ENCODE results near the gene RABGAP1L. TPM values are rescaled to one million over a fixed set of nuclear protein-coding genes. Genes with fewer than 3 reads are reported as not detected.

RABGAP1L gene
- total and polyA plus RNA-seq, 2 of the 8 experiments (the other 6 are each of a cell fraction or from before 2014, with no cell fraction given) = 33.3 to 156 TPM

DNA sequence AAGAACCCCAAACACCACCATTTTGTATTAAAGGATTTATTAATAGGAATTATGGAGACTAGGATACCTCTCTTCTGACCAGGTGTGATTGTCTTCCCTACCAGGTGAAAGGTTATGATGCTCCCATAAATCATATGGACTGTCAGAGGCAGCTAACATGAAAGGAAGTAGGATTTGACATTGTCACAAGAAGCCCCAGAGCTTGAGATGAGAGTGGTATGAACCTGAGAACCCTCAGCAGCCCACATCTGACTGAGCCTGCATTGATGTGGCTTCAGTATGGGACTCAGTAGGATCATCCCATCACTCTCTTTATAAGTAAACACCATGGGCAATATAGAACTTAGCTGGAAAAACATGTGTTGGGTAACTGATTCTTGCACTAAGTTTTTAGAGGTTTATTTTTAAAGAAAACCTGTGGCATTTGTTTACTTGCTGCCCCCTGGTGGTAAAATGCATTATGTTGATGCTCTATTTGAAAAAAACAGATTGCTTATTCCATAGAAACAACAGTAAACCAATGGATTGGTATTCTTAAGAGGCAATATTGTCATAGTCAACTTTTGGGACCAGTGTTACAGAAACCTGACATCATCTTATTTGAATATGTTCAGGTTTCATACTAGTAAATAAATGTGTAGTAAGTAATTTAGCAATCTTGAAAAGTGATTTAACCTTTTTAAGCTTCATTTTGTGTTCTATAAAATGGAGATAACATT is 823.8 kb downstream of the RABGAP1L start:
- no peaks in the 10 kb centered on the region for H3K23me2 ChIP-seq (ENCODE audit: low read depth, low read length)
- no peak for DNase-seq (ENCODE audit: low read depth in 1 of 2, low spot score in 2 of 2)
- TF ChIP-seq ASH2L (IDR thresholded peaks at IDR 0.05; ENCODE audit: low read length) = no peak
- TF ChIP-seq SIRT6 (IDR thresholded peaks at IDR 0.05; ENCODE audit: low read length) = no peak
- no peak for TF ChIP-seq EP300 (IDR thresholded peaks at IDR 0.05; ENCODE audit: borderline replicate concordance in 1 of 2, low read depth in 2 of 2, low read length in 2 of 2)
- TF ChIP-seq KDM4A (IDR thresholded peaks at IDR 0.05; ENCODE audit: low read depth, low read length, severe bottlenecking) = no peak
- TF ChIP-seq JUND (IDR thresholded peaks at IDR 0.05; ENCODE audit: low read length) = no peak
- no peak for TF ChIP-seq TBP (IDR thresholded peaks at IDR 0.05; ENCODE audit: low read depth, low read length)
- TF ChIP-seq YY1 (IDR thresholded peaks at IDR 0.05; ENCODE audit: low read depth, low read length) = no peak
- no peak for TF ChIP-seq USF2 (IDR thresholded peaks at IDR 0.05; ENCODE audit: low read length)
- TF ChIP-seq, protein P1, sequence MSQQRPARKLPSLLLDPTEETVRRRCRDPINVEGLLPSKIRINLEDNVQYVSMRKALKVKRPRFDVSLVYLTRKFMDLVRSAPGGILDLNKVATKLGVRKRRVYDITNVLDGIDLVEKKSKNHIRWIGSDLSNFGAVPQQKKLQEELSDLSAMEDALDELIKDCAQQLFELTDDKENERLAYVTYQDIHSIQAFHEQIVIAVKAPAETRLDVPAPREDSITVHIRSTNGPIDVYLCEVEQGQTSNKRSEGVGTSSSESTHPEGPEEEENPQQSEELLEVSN (IDR thresholded peaks at IDR 0.05) = no peak
- TF ChIP-seq SP2 (IDR thresholded peaks at IDR 0.05; ENCODE audit: low read length) = no peak
- no peak for TF ChIP-seq RXRA (IDR thresholded peaks at IDR 0.05; ENCODE audit: insufficient read depth, low read depth, low read length)
- TF ChIP-seq PHF8 (conservative IDR thresholded peaks at IDR 0.05; ENCODE audit: low read depth, low read length) = no peak
- TF ChIP-seq SP1 (IDR thresholded peaks at IDR 0.05; ENCODE audit: low read depth, low read length) = no peak

More for the DNA sequence above, 823.8 kb downstream of the RABGAP1L start:
- FAIRE-seq = no peak
- H3K4ac ChIP-seq (replicated peaks; ENCODE audit: insufficient read length, low read depth, low read length) = no peak overlapping the region
- no peak overlapping the region for H3K14ac ChIP-seq (ENCODE audit: insufficient read length)
- no peaks in the 10 kb centered on the region for H4K20me1 ChIP-seq (replicated peaks in 1 of 2; ENCODE audit: control insufficient read depth in 1 of 2, insufficient read depth in 2 of 2, low read length in 2 of 2)
- H3K4me1 ChIP-seq (replicated peaks in 1 of 4; ENCODE audit: control insufficient read depth in 3 of 4, insufficient read depth in 4 of 4, low read length in 3 of 4) = no peaks in the 10 kb centered on the region
- no peak overlapping the region for H4K91ac ChIP-seq (replicated peaks; ENCODE audit: insufficient read length, low read length)
- no peak overlapping the region for H3K27ac ChIP-seq (ENCODE audit: low read depth, low read length)
- H3K27me3 ChIP-seq (replicated peaks in 1 of 4; ENCODE audit: control insufficient read depth in 3 of 4, extremely low read depth in 1 of 4, insufficient read depth in 3 of 4, low read length in 3 of 4) = no peaks in the 10 kb centered on the region
- H2AFZ ChIP-seq (ENCODE audit: low read length) = no peak overlapping the region
- H2BK20ac ChIP-seq (ENCODE audit: low read length) = no peak overlapping the region
- H3K9me3 ChIP-seq (ENCODE audit: insufficient read depth in 2 of 2, low read depth in 1 of 2, low read length in 1 of 2) = no peaks in the 10 kb centered on the region
- peaks cover 18 to 86% (median 65%) of the 10 kb centered on the region in 4 experiments for H3K36me3 ChIP-seq (ENCODE audit: control insufficient read depth in 2 of 4, insufficient read depth in 4 of 4, low read length in 3 of 4)
- no peak overlapping the region for H4K8ac ChIP-seq (ENCODE audit: extremely low read depth, insufficient read depth, low read length)
- no peak overlapping the region for H3K4me2 ChIP-seq (ENCODE audit: insufficient read depth in 1 of 2, low read depth in 2 of 2, low read length in 2 of 2)
- no peak overlapping the region for H2BK15ac ChIP-seq (ENCODE audit: low read length)
- no peak overlapping the region for H2BK120ac ChIP-seq (replicated peaks; ENCODE audit: low read depth, low read length)
- ChIA-PET POLR2A (ENCODE audit: partially characterized antibody) (interaction anchor here (0.6 to 1.3 kb wide), 5 partner anchors 9 to 98 kb away, joined by 3 to 5 read pairs (median 3); partner anchors contain the start of gene CACYBP), CTCF (ENCODE audit: partially characterized antibody) (interaction anchor here (0.6 to 6.8 kb wide), 28 partner anchors 9 to 224 kb away, joined by 3 to 66 read pairs (median 3); no protein-coding TSS in a partner anchor)
- no peak overlapping the region for H2BK12ac ChIP-seq (ENCODE audit: low read depth, low read length)
- H3K18ac ChIP-seq (ENCODE audit: extremely low read depth, low read length) = no peak overlapping the region
- H4K5ac ChIP-seq (ENCODE audit: insufficient read length, low read depth, low read length) = no peak overlapping the region
- H2AK5ac ChIP-seq (ENCODE audit: low read depth, low read length) = no peak overlapping the region
- no peak overlapping the region for H3K23ac ChIP-seq (ENCODE audit: insufficient read length)
- H3K79me2 ChIP-seq (ENCODE audit: control insufficient read depth in 1 of 2, insufficient read depth in 2 of 2, low read length in 2 of 2) = no peaks in the 10 kb centered on the region
- no peaks in the 10 kb centered on the region; the same call in 1 of the 2 replicates for H3K79me1 ChIP-seq (ENCODE audit: low read depth, low read length)
- H2BK5ac ChIP-seq (ENCODE audit: low read depth, low read length) = no peak overlapping the region
- H3K56ac ChIP-seq (replicated peaks; ENCODE audit: insufficient read length, low read depth, low read length) = no peak overlapping the region
- H3K4me3 ChIP-seq (ENCODE audit: extremely low read depth in 1 of 4, insufficient read depth in 2 of 4, low read depth in 3 of 4, low read length in 4 of 4) = no peak overlapping the region
- no peak overlapping the region for H3K9ac ChIP-seq (replicated peaks in 1 of 4; ENCODE audit: extremely low read depth in 1 of 4, low read depth in 3 of 4, low read length in 3 of 4)

All from H1 (cell line).